HG03558 (cell line): Measurements from ENCODE around the gene RFWD3.

Experiments
- ATAC-seq: cut with Tn5 transposase; IDR thresholded peaks from one replicate; pipeline ENCODE4 v1.9.1; 2021; ENCODE audit warnings: moderate number of reproducible peaks; ENCODE audit not compliant: unreplicated experiment; ENCODE audit errors: extremely low read depth

RFWD3 gene

GRCh38 chr16:74586948-74587347, 79.7 kb downstream of the RFWD3 start:
- ATAC-seq, result no peak

GRCh38 chr16:74585846-74586443, 80.7 kb downstream of the RFWD3 start:
- no peak for ATAC-seq

- ATAC-seq, result no peak
These were observed 82.6 kb downstream of the RFWD3 start for GRCh38 chr16:74583926-74584666.

- no peak for ATAC-seq
These were observed 83.7 kb downstream of the RFWD3 start for GRCh38 chr16:74582970-74583369.

- peak; percentile 52 for ATAC-seq
These were observed 85.8 kb downstream of the RFWD3 start for GRCh38 chr16:74580833-74581232.

GRCh38 chr16:74578838-74579237, 87.8 kb downstream of the RFWD3 start:
- no peak for ATAC-seq

GRCh38 chr16:74578433-74578832, 88.2 kb downstream of the RFWD3 start:
- no peak for ATAC-seq

- no peak for ATAC-seq
These were observed 88.8 kb downstream of the RFWD3 start for GRCh38 chr16:74577882-74578366.

- ATAC-seq, result no peak
These were observed 90.7 kb downstream of the RFWD3 start for GRCh38 chr16:74575807-74576643.

- no peak for ATAC-seq
These were observed 91.4 kb downstream of the RFWD3 start for GRCh38 chr16:74575175-74575806.

GRCh38 chr16:74574146-74574545, 92.5 kb downstream of the RFWD3 start:
- ATAC-seq, result no peak

- no peak for ATAC-seq
These were observed 93.1 kb downstream of the RFWD3 start for GRCh38 chr16:74573622-74574021.
